Effector memory CD4-positive, alpha-beta T cell (primary cell): ENCODE data around the gene OPN4.

Experiments
- DNase-seq, 3 donors: peaks; one replicate each; pipeline ENCODE4 v3.0.0-alpha.2; 2020
- H3K27ac ChIP-seq: 2 replicates; pipeline ENCODE4 v1.7.0; 2013; ENCODE audit warnings: mild to moderate bottlenecking, low read length, moderate library complexity; ENCODE audit not compliant: insufficient read depth, poor library complexity, severe bottlenecking
- H3K27me3 ChIP-seq: replicated peaks from 2 replicates; pipeline ENCODE4 v1.7.0; 2013; ENCODE audit warnings: mild to moderate bottlenecking, low read length; ENCODE audit not compliant: insufficient read depth, control insufficient read depth, poor library complexity, severe bottlenecking
- H3K36me3 ChIP-seq: 2 replicates; pipeline ENCODE4 v1.7.0; 2013; ENCODE audit warnings: mild to moderate bottlenecking, low read length, moderate library complexity; ENCODE audit not compliant: control insufficient read depth, insufficient read depth
- H3K4me1 ChIP-seq: 2 replicates; pipeline ENCODE4 v1.7.0; 2013; ENCODE audit warnings: low read length, mild to moderate bottlenecking; ENCODE audit not compliant: control insufficient read depth, insufficient read depth, poor library complexity, severe bottlenecking
- H3K4me3 ChIP-seq: 2 replicates; pipeline ENCODE4 v1.7.0; 2013; ENCODE audit warnings: low read length, low read depth, mild to moderate bottlenecking; ENCODE audit not compliant: insufficient read depth, poor library complexity, severe bottlenecking
- H3K9me3 ChIP-seq: 2 replicates; pipeline ENCODE4 v1.7.0; 2013; ENCODE audit warnings: mild to moderate bottlenecking, low read length, moderate library complexity; ENCODE audit not compliant: control insufficient read depth

The OPN4 gene

DNA sequence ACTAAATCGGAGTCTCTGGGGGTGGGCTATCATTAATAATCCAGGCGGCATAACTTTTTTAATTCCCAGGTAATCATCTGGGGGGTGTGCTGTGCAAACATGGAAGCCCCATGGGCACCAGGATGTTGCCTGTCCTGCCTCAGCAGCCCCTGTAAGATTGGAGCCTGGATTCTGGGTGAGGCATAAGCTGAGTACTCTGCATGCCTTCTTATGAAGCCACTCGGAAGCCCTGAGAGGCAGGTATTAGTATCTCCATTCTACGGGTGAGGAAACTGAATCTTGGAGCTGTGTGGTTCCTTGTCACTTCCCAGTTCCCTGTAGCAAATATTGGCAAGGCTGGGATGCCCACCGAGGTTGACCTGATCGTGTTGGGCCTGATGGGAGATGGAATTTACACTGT lies 7.4 kb upstream of the OPN4 start:
- H3K27ac ChIP-seq, result no peak overlapping the region
- H3K9me3 ChIP-seq, result no peaks in the 10 kb centered on the region
- H3K4me3 ChIP-seq, result no peak overlapping the region
- no peaks in the 10 kb centered on the region for H3K36me3 ChIP-seq
- no peak for DNase-seq
- no peaks in the 10 kb centered on the region for H3K27me3 ChIP-seq
- H3K4me1 ChIP-seq, result no peaks in the 10 kb centered on the region

DNA sequence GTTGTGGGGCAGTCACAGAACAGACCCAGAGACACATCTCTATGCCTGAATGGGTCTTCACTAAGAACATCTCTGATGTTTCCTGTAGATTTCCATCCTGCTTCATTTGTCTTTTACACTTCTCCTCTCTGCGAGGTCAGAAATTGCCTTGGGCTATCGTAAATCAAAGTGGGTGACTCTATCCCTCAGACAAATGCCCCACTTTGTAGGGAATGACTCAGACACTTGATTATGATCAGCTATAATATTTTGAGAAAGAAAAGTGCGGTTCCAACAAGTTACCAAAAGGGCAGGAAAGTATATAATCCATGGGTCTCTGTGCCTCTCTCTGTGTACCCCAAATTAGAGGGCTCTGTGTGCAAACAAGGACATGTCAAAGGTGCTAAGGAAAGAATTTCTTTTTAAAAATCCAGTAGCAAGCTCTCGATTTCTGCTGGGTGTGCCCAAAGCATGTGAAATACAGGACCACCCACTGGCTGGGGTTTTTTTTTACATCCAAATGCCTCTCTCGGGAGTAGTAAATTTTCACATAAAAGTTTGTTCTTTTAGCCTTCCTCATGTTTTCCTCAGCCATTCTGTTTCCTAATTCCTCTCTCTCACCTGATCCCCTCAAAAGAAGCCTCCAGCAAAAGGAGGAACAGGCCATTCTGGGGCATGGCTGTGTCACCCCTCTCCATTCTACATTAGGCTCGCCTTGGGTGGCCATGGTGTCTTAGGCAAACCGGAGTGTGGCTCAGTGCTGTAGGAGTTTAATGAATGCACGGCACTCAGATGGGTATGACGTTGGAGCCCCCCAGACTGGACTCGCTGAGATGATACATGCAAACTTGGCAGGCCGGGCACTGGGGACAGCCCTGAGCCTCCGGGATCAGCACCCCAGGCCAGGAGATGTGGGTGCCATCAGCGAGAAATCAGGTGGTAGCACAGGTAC lies 6.3 kb upstream of the OPN4 start:
- H3K4me3 ChIP-seq, result no peak overlapping the region
- DNase-seq, result no peak
- no peak overlapping the region for H3K27ac ChIP-seq
- no peaks in the 10 kb centered on the region for H3K9me3 ChIP-seq
- H3K4me1 ChIP-seq, result no peaks in the 10 kb centered on the region
- no peaks in the 10 kb centered on the region for H3K36me3 ChIP-seq
- no peaks in the 10 kb centered on the region for H3K27me3 ChIP-seq

DNA sequence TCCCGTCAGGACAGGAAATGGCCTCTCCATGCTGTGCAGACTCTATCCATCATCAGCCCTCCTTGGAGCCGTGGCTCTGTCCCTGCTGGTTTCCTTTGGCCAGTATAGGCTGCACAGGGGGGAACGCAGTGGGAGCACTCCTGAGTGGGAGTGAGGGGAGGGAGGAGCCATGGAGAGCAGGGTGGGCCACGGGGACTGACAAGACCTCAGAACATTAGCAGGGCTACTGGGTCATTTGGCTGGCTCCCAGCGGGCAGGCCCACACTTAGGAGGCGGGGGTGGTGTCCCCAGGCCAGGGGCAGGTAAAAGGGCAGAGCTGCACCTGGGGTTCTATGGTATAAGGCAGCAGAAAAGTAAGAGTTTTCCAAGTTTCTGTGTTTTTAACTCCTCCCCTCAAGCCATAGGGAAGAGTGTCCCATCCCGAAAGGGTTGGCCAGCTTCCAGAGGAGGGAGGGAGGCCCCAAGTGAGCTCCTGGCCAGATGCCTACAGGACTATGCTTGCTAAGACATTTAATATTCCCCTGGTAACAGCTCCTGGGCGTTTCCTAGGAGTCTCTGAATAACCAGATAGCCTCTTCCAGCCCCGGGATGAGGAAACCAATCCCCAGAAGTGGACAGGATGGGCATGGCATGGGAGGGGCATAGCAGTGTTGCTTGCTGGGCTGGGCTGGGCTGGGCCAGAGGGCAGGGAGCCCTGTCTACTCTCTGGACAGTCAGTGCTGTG lies 5.5 kb upstream of the OPN4 start:
- Histone ChIP-seq H3K27ac (no peak overlapping the region), H3K4me1 (no peaks in the 10 kb centered on the region), H3K9me3 (no peaks in the 10 kb centered on the region), H3K27me3 (no peaks in the 10 kb centered on the region), H3K4me3 (no peak overlapping the region), H3K36me3 (no peaks in the 10 kb centered on the region)
- no peak for DNase-seq

DNA sequence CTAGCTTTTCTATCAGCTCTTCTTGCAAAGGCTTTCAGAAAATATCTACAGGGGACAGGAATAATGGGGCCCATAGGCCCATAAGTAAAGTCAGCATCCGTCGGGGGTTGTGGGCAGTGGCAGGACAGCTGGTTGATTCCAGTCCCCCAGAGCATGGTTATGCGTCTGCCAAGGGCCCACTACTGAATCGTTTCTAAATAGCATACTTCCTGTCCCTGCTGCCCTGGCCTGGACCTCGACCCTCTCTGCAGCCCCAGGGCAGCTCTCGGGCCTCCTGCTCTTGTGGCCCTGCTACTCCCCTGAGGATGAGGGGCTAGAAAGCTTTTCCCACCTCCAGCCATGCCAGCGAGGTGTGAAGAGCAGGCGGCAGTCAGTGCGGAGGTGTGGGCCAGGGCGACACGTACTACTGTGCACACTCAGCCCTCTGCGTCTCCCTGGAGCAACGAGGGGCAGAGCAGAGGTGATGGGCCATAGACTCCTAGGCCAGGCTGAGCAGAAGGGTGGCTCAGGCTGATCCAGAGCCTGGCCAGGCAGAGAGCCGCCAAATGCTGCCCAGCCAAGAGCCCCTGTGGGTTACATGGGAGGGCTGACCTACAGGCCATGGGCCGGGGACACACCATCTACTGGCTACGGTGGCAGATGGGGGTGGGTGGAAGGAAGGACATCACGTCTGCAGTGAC lies 4.7 kb upstream of the OPN4 start:
- Histone ChIP-seq H3K9me3 (no peaks in the 10 kb centered on the region), H3K4me1 (no peaks in the 10 kb centered on the region), H3K27me3 (no peaks in the 10 kb centered on the region), H3K4me3 (no peak overlapping the region), H3K36me3 (no peaks in the 10 kb centered on the region), H3K27ac (no peak overlapping the region)
- DNase-seq, result no peak

GRCh38 chr10:86650151-86650550 lies 4.2 kb upstream of the OPN4 start:
- Histone ChIP-seq H3K36me3 (no peaks in the 10 kb centered on the region), H3K4me3 (no peak overlapping the region), H3K4me1 (no peaks in the 10 kb centered on the region), H3K9me3 (no peaks in the 10 kb centered on the region), H3K27me3 (no peaks in the 10 kb centered on the region), H3K27ac (no peak overlapping the region)
- no peak for DNase-seq

- Histone ChIP-seq H3K4me3 (no peak overlapping the region), H3K36me3 (no peaks in the 10 kb centered on the region), H3K9me3 (no peaks in the 10 kb centered on the region), H3K27ac (no peak overlapping the region), H3K4me1 (no peaks in the 10 kb centered on the region), H3K27me3 (no peaks in the 10 kb centered on the region)
- no peak for DNase-seq
Measured at GRCh38 chr10:86651021-86651471, 3.3 kb upstream of the OPN4 start.

- Histone ChIP-seq H3K4me1 (no peaks in the 10 kb centered on the region), H3K9me3 (no peaks in the 10 kb centered on the region), H3K4me3 (no peak overlapping the region), H3K36me3 (no peaks in the 10 kb centered on the region), H3K27me3 (no peaks in the 10 kb centered on the region), H3K27ac (no peak overlapping the region)
- no peak for DNase-seq
Measured at GRCh38 chr10:86651631-86652331, 2.6 kb upstream of the OPN4 start.

DNA sequence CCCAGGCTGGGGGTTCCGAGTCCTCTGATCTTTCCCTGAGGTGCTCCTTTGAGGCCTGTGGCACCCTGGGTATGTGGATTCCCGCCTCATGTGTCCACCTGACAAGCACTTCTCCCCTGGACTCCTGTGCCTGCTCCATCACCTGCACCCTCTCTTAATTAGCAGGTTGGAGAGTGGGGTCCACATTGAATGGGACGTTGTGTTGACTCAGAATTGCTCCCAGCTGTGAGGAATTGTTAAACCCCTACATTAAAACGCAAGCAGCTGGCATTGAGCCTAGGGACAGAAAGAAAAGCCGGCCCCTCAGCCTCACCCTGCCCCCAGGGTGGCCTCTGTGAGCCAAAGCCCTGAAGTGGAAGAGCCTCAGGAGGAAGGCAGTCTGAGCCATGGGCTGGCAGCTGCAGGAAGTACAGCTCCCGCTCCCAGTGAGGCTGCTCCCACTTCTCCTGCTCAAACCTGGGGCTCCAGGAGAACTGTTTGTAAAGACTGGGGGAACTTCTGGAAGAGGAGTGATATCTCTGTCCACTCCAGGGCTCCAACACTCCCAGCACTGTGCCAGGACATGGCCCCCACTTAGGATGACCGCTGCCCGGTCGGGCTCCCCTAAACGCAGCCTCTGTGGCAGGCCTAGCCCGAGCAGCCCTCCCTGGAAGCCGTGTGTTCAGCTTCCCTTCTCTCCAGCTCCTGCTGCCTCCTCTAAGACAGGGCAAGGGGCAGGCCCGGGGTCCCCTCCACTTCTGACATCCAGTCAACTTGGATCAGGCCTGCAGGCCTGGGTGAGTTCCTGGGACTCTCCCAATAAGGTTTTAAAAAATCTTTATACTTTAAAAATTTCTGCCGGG lies 1.8 kb upstream of the OPN4 start:
- Histone ChIP-seq H3K9me3 (no peaks in the 10 kb centered on the region), H3K4me1 (no peaks in the 10 kb centered on the region), H3K4me3 (no peak overlapping the region), H3K27ac (no peak overlapping the region), H3K36me3 (no peaks in the 10 kb centered on the region), H3K27me3 (no peaks in the 10 kb centered on the region)
- DNase-seq, result no peak

GRCh38 chr10:86653379-86653778 lies 968 bp upstream of the OPN4 start:
- Histone ChIP-seq H3K9me3 (no peaks in the 10 kb centered on the region), H3K4me1 (no peaks in the 10 kb centered on the region), H3K36me3 (no peaks in the 10 kb centered on the region), H3K27me3 (no peaks in the 10 kb centered on the region), H3K4me3 (no peak overlapping the region), H3K27ac (no peak overlapping the region)
- DNase-seq, result no peak
